ENCODE data around the gene TEPSIN. TPM values are rescaled to one million over a fixed set of nuclear protein-coding genes. Genes with fewer than 3 reads are reported as not detected.

TEPSIN gene
- total RNA-seq, 4 donors from 2014 or later, result 43.0 to 94.5 (median 55.3) TPM

DNA sequence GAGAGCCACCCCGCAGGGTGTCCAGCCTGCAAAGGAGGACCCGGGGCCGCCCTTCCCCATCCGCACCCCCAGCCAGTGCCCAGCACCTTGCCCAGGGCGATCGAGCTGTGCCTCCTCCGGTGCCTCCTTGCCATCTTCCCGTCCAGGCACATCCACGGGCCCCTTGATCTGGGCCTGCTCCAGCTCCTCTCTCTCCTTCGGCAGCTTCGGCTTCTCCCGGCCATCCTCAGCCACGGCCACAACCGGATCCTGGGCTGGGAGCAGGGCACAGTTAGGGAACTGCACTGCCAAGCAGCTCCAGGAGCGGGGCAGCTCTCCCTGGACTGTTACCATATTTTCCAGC lies 14.1 kb upstream of the TEPSIN start:
- Histone ChIP-seq H3K36me3 (peaks cover 32% of the 10 kb centered on the region), H3K4me3 (no peak overlapping the region), H3K4me1 (peaks cover 33% of the 10 kb centered on the region), H3K27me3 (no peaks in the 10 kb centered on the region), H3K9me3 (no peaks in the 10 kb centered on the region), H3K27ac (no peak overlapping the region)
- DNase-seq (ENCODE audit: low spot score in 2 of 2), result no peak
- TF ChIP-seq EP300 (IDR thresholded peaks at IDR 0.05) (no peak), POLR2A (IDR thresholded peaks at IDR 0.05) (no peak), POLR2AphosphoS5 (IDR thresholded peaks at IDR 0.05) (no peak)
- TF ChIP-seq, protein P1, sequence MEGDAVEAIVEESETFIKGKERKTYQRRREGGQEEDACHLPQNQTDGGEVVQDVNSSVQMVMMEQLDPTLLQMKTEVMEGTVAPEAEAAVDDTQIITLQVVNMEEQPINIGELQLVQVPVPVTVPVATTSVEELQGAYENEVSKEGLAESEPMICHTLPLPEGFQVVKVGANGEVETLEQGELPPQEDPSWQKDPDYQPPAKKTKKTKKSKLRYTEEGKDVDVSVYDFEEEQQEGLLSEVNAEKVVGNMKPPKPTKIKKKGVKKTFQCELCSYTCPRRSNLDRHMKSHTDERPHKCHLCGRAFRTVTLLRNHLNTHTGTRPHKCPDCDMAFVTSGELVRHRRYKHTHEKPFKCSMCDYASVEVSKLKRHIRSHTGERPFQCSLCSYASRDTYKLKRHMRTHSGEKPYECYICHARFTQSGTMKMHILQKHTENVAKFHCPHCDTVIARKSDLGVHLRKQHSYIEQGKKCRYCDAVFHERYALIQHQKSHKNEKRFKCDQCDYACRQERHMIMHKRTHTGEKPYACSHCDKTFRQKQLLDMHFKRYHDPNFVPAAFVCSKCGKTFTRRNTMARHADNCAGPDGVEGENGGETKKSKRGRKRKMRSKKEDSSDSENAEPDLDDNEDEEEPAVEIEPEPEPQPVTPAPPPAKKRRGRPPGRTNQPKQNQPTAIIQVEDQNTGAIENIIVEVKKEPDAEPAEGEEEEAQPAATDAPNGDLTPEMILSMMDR (IDR thresholded peaks at IDR 0.05), result no peak
- 47% methylated on average over 14 of the region's 15 CpGs for WGBS

DNA sequence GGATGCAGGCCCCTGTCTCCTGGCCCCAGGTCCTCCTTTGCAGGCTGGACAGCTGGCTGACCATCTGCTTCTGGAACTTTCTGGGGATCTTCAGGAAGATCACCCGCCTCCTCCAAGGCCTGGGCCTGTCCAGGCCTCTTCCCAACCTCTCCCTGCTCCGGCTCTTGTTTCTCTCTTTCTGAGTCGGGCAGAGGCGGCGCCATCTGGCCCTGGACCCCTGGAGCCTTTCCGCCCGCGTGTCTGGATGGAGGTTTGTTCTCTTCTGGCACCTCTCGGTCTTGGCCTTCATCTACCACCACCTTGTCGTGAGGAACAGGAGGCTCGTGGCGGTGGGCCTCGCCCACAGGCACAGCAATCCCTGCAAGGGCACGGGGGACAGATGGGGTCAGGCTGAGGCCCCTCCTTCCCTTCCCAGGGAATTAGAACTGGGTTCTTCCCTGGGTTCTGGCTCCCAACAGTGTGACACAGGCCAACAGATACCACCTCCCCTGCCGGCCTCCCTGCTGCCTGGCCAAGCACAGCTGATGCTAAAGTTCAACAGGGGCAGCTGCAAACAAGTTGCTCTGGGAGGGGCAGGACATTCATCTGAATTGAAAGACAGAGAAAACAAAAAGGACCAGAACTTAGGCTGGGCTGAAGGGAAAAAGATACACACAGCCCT lies 13.6 kb upstream of the TEPSIN start:
- Histone ChIP-seq H3K4me1 (peaks cover 33% of the 10 kb centered on the region), H3K4me3 (no peak overlapping the region), H3K27me3 (no peaks in the 10 kb centered on the region), H3K27ac (no peak overlapping the region), H3K36me3 (peaks cover 27% of the 10 kb centered on the region), H3K9me3 (no peaks in the 10 kb centered on the region)
- TF ChIP-seq EP300 (IDR thresholded peaks at IDR 0.05) (no peak), POLR2AphosphoS5 (IDR thresholded peaks at IDR 0.05) (no peak), POLR2A (IDR thresholded peaks at IDR 0.05) (no peak)
- TF ChIP-seq, protein P1 (IDR thresholded peaks at IDR 0.05), result no peak
- WGBS, result 77% methylated on average over 10 of the region's 15 CpGs
- no peak for DNase-seq (ENCODE audit: low spot score in 2 of 2)

DNA sequence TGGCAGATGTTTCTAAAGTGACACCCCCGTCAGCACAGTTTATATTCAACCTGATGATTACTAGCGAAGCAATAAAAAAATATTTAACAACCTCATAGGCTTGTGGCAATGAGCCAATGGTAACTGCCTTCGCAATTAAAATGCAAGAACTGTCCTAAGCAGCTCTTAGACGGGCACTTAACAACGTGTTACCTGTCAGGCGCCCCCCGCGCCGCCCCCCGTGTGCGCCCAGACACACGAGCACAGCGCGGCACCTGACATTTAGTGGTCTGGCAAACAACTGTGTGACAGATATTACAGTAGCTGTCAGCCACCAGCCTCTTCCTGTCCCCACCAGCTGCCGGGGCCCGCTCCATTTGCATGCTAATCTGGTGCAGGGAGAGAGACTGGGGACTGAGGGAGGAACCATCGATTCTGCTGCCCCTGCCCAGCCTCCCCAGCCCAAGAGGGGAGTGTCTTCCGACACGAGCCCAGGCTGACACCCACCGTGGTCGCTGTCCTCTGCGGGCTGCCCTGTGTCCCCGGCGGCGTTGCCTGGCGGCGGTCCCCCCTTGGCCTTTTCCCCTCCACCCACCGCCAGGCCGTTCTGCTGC lies 12.9 kb upstream of the TEPSIN start:
- H3K4me1 ChIP-seq, result peaks cover 33% of the 10 kb centered on the region
- H3K9me3 ChIP-seq, result no peaks in the 10 kb centered on the region
- H3K36me3 ChIP-seq, result peaks cover 29% of the 10 kb centered on the region
- no peak overlapping the region for H3K27ac ChIP-seq
- WGBS, result 74% methylated on average over 28 of the region's 29 CpGs
- H3K4me3 ChIP-seq, result no peak overlapping the region
- no peaks in the 10 kb centered on the region for H3K27me3 ChIP-seq
- TF ChIP-seq, protein P1 (IDR thresholded peaks at IDR 0.05), result no peak
- TF ChIP-seq POLR2A (IDR thresholded peaks at IDR 0.05), result no peak
- TF ChIP-seq EP300 (IDR thresholded peaks at IDR 0.05), result no peak
- TF ChIP-seq POLR2AphosphoS5 (IDR thresholded peaks at IDR 0.05), result no peak
- DNase-seq (ENCODE audit: low spot score in 2 of 2), result no peak

DNA sequence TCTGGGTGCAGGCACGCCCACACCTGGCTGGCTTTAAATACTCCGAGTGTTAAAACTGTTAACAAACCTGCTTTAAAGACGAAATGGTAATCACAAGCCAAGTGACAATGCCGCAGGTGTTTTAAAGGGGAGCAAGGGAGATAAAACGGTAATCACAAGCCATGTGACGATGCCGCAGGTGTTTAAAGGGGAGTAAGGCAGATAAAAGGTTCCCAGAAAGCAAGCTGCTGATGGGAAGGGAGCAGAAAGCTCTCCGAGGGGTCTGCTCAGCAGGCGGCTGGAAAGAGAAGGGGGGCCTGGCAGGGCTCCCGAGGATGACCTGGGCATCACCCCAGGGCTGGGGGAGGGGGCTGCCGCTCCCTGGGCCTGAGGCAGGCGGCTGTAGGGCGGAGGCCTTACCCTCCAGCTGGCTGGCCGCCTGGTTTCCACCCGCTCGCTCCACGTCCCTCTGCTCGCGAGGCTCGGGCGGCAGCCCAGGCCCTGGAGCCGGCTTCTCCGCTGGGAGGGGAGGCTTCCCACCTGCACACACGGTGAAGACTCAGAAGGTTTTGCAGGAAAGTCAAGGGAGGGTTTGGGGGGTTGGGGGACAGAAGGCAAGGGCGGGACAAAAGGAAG lies 12.3 kb upstream of the TEPSIN start:
- DNase-seq (ENCODE audit: low spot score in 2 of 2), result no peak
- H3K4me3 ChIP-seq, result no peak overlapping the region
- WGBS, result 59% methylated on average over 25 of the region's 25 CpGs
- peaks cover 32% of the 10 kb centered on the region for H3K4me1 ChIP-seq
- H3K27ac ChIP-seq, result no peak overlapping the region
- no peaks in the 10 kb centered on the region for H3K27me3 ChIP-seq
- H3K36me3 ChIP-seq, result peaks cover 33% of the 10 kb centered on the region
- TF ChIP-seq POLR2A (IDR thresholded peaks at IDR 0.05), result no peak
- TF ChIP-seq, protein P1 (IDR thresholded peaks at IDR 0.05), result no peak
- H3K9me3 ChIP-seq, result no peaks in the 10 kb centered on the region

DNA sequence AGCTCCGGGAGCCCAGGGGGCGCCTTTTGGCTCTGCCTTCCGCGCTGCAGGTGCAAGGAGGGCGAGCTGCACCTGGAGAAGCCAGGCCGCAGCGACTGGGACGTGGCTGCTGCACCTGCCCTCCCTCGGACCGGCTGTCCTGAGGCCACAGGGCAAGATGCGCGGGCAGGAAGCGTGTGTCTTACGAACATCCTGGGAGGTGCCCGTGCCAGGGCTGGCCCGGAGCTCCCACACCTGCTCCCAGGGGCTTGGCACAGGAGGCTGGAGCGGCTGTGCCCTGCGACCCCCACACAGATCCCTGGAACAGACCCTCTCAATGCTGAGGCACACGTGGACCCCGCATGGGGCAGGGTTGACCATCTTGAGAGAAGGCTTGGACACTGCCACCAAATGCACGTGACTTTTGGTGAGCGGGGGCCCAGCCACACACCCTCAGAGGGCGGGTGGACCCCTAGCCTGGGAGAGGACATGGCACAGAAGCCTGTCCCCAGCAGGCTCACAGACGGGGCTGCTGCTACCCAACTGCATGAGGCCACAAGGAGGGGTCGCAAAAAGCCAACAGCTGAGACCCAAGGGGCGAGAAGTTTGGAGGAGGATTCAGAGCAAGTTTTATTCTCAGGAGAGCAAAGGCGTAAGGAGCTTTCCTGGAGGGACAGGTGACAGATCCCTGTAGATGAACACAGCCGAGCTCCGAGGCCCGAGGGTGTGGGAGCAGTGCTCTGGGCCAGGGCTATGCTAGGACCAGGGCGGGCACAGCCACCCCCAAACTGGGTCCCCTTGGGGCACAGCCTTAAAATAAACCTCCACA lies 11.6 kb upstream of the TEPSIN start:
- peaks cover 33% of the 10 kb centered on the region for H3K36me3 ChIP-seq
- 65% methylated on average over 7 of the region's 31 CpGs for WGBS
- no peak for TF ChIP-seq POLR2AphosphoS5 (IDR thresholded peaks at IDR 0.05)

More for the DNA sequence above, 11.6 kb upstream of the TEPSIN start:
- no peaks in the 10 kb centered on the region for H3K27me3 ChIP-seq
- no peak overlapping the region for H3K4me3 ChIP-seq
- no peak overlapping the region for H3K27ac ChIP-seq
- no peaks in the 10 kb centered on the region for H3K9me3 ChIP-seq
- H3K4me1 ChIP-seq, result peaks cover 25% of the 10 kb centered on the region
- no peak for DNase-seq (ENCODE audit: low spot score in 2 of 2)
